Lower leg skin (tissue), 3 donors: ENCODE data around the gene PLSCR3.

Experiments used
- POLR2A ChIP-seq, 2 donors: fragments of 450-650 bp; IDR thresholded peaks; one replicate each; pipeline ENCODE4 v1.6.1; 2016 to 2017; ENCODE audit warnings: antibody characterized with exemption in 2 of 2, mild to moderate bottlenecking in 1 of 2, moderate library complexity in 1 of 2
- TF ChIP-seq, protein P1 (sequence below), 3 donors: fragments of 450-650 bp; IDR thresholded peaks; one replicate each; pipeline ENCODE4 v1.5.1; 2016; ENCODE audit warnings: antibody characterized with exemption in 3 of 3, mild to moderate bottlenecking in 3 of 3, moderate library complexity in 2 of 3

DNA sequence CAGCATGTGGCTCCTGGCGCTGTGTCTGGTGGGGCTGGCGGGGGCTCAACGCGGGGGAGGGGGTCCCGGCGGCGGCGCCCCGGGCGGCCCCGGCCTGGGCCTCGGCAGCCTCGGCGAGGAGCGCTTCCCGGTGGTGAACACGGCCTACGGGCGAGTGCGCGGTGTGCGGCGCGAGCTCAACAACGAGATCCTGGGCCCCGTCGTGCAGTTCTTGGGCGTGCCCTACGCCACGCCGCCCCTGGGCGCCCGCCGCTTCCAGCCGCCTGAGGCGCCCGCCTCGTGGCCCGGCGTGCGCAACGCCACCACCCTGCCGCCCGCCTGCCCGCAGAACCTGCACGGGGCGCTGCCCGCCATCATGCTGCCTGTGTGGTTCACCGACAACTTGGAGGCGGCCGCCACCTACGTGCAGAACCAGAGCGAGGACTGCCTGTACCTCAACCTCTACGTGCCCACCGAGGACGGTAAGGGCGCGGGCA, 14.0 kb upstream of the PLSCR3 start:
- TF ChIP-seq, protein P1, sequence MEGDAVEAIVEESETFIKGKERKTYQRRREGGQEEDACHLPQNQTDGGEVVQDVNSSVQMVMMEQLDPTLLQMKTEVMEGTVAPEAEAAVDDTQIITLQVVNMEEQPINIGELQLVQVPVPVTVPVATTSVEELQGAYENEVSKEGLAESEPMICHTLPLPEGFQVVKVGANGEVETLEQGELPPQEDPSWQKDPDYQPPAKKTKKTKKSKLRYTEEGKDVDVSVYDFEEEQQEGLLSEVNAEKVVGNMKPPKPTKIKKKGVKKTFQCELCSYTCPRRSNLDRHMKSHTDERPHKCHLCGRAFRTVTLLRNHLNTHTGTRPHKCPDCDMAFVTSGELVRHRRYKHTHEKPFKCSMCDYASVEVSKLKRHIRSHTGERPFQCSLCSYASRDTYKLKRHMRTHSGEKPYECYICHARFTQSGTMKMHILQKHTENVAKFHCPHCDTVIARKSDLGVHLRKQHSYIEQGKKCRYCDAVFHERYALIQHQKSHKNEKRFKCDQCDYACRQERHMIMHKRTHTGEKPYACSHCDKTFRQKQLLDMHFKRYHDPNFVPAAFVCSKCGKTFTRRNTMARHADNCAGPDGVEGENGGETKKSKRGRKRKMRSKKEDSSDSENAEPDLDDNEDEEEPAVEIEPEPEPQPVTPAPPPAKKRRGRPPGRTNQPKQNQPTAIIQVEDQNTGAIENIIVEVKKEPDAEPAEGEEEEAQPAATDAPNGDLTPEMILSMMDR (IDR thresholded peaks at IDR 0.05) = no peak
- no peak for TF ChIP-seq POLR2A (IDR thresholded peaks at IDR 0.05)
